ENCODE measurements around the gene SLC16A3.
A peak's percentile ranks its signal among the peaks of the same experiment; 100 is the strongest.

The SLC16A3 gene

DNA sequence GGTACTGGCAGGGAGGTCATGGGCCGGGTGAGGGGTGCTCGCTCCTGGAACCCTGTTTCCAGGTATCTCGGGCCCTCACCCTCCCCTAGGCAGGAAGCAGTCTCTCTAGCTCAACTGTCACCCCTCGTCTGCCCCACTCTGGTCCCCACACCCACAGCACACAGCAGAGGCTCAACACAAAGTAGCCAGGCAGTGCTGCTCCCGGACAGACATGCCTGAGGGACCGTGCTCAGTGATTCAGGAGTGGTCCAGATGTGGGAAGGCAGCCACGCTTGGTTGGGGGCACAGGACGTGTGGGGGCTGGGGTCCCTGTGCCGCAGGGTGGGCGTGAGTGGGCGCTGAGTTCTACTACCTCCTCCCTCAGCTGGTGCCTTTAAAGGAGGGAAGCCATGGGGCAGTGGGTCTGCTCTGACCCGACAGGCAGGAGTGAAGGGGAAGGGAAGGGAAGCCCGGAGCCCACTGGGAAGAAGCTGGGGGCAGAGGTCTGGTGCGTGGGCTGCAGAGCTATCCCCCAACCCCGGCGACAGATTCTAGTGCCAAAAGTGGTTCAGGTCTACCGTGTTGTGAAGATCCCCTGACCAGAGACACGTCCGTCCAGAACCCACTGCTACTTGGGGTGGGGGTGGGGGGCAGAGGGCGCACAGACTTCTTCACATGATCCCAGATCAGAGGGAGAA, 11.8 kb downstream of the SLC16A3 start:
- DNase-seq = no peak
- Mint-ChIP-seq H3K36me3 (ENCODE audit: low read depth) (peaks cover 36% of the 10 kb centered on the region), H3K27me3 (ENCODE audit: low read depth, poor library complexity) (no peaks in the 10 kb centered on the region), H3K9me3 (no peaks in the 10 kb centered on the region), H3K27ac (peak overlapping the region; percentile 88), H3K4me1 (peaks cover 70% of the 10 kb centered on the region), H3K4me3 (peak overlapping the region; percentile 20)
- TF ChIP-seq, protein P1, sequence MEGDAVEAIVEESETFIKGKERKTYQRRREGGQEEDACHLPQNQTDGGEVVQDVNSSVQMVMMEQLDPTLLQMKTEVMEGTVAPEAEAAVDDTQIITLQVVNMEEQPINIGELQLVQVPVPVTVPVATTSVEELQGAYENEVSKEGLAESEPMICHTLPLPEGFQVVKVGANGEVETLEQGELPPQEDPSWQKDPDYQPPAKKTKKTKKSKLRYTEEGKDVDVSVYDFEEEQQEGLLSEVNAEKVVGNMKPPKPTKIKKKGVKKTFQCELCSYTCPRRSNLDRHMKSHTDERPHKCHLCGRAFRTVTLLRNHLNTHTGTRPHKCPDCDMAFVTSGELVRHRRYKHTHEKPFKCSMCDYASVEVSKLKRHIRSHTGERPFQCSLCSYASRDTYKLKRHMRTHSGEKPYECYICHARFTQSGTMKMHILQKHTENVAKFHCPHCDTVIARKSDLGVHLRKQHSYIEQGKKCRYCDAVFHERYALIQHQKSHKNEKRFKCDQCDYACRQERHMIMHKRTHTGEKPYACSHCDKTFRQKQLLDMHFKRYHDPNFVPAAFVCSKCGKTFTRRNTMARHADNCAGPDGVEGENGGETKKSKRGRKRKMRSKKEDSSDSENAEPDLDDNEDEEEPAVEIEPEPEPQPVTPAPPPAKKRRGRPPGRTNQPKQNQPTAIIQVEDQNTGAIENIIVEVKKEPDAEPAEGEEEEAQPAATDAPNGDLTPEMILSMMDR (IDR thresholded peaks at IDR 0.05) = no peak

DNA sequence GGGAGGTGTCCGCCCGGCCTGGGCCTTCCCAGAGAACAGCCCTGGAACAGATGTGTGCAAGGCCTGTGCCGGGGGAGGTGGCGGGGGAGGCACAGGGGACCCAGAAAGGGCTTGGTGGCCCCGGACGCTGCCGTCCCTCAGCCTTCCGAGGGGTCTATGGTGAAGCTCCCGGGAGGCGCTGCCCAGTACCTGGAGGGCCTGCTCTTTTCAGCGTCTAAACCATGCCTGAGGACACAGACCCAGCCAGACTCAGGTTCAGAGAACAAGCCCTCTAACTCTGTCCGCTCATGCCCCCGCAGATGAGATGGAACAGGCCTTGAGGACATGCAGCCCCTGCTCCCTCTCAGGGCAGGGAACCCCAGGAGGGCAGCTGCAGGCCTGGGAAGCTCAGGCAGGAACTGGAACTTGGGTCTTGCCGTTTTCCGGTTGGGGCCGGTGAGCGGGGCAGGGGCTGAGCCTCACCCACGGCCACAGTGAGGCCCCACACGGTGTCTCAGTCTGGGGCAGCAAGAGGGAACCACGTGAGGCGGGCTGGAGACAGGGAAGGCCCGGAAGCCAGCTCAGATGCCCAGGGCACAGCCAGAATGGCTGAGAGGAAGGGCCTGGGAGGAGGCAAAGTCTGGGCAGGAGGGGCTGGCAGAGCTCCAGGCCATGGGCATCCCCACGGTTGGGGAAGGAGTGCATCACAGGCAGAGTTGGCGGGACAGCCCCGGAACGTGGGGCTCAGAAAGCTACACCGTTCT, 12.5 kb downstream of the SLC16A3 start:
- Mint-ChIP-seq H3K27me3 (ENCODE audit: low read depth, poor library complexity) (no peaks in the 10 kb centered on the region), H3K9me3 (no peaks in the 10 kb centered on the region), H3K36me3 (ENCODE audit: low read depth) (peaks cover 40% of the 10 kb centered on the region), H3K4me1 (peaks cover 63% of the 10 kb centered on the region), H3K27ac (peak overlapping the region; percentile 88), H3K4me3 (no peak overlapping the region)
- no peak for DNase-seq
- TF ChIP-seq, protein P1 (IDR thresholded peaks at IDR 0.05) = no peak

DNA sequence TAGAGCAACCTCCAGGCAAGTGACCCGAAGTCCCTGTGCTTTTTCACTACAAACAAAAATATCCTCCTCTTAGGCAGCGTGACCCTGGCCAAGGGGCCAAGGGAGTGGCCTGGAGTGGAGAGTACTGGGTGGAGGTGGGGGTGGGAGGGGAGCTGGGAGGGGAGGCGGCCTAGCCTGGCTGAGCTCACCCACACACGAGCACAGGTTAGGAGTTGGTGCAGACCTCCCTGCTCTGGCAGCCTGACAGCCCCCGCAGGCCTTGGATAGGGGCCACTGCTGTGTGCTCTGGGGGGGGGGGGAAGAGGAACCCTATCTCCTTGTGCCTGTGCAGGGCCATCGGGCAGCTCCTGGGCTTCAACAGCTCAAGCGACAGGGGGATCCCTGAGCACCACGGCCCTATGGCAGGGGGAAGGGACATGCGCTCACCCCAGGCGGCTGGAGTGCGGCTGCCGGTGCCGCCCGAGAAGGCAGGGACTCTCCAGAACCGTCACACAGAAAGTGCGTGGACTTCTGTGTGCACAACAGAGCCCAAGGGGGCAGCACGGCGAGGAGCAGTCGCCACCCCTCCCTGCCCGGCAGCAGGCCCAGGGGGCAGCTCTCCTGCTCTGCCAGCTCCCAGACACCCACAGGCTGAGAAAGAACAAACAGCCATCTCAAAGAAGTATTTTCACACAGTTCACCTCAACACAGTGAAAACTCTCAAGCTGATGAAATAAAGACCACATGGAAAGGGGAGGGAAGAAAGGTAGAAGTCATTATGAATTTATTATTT, 13.3 kb downstream of the SLC16A3 start:
- peaks cover 43% of the 10 kb centered on the region for H3K36me3 Mint-ChIP-seq (ENCODE audit: low read depth)
- H3K27ac Mint-ChIP-seq = peak overlapping the region; percentile 76
- no peaks in the 10 kb centered on the region for H3K27me3 Mint-ChIP-seq (ENCODE audit: low read depth, poor library complexity)
- H3K4me3 Mint-ChIP-seq = no peak overlapping the region
- TF ChIP-seq, protein P1 (IDR thresholded peaks at IDR 0.05) = no peak
- H3K9me3 Mint-ChIP-seq = no peaks in the 10 kb centered on the region
- H3K4me1 Mint-ChIP-seq = peaks cover 61% of the 10 kb centered on the region
- no peak for DNase-seq

DNA sequence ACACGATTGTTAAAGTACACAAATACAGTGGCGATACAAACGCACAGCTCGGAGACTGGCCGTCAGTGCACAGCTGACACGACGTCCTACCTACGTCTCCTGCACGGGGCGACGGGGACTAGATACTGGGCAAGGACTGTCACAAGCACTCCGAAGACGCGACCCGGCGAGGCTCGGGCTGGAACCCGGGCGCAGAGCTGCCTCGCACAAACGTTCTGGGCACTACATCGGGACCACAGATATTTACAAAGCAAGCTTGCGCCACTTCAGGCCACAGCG, 13.8 kb downstream of the SLC16A3 start:
- H3K9me3 Mint-ChIP-seq = no peaks in the 10 kb centered on the region
- no peak for DNase-seq
- TF ChIP-seq, protein P1 (IDR thresholded peaks at IDR 0.05) = no peak
- H3K27ac Mint-ChIP-seq = peak overlapping the region; percentile 76
- no peaks in the 10 kb centered on the region for H3K27me3 Mint-ChIP-seq (ENCODE audit: low read depth, poor library complexity)
- no peak overlapping the region for H3K4me3 Mint-ChIP-seq
- H3K36me3 Mint-ChIP-seq (ENCODE audit: low read depth) = peaks cover 45% of the 10 kb centered on the region
- H3K4me1 Mint-ChIP-seq = peaks cover 61% of the 10 kb centered on the region

DNA sequence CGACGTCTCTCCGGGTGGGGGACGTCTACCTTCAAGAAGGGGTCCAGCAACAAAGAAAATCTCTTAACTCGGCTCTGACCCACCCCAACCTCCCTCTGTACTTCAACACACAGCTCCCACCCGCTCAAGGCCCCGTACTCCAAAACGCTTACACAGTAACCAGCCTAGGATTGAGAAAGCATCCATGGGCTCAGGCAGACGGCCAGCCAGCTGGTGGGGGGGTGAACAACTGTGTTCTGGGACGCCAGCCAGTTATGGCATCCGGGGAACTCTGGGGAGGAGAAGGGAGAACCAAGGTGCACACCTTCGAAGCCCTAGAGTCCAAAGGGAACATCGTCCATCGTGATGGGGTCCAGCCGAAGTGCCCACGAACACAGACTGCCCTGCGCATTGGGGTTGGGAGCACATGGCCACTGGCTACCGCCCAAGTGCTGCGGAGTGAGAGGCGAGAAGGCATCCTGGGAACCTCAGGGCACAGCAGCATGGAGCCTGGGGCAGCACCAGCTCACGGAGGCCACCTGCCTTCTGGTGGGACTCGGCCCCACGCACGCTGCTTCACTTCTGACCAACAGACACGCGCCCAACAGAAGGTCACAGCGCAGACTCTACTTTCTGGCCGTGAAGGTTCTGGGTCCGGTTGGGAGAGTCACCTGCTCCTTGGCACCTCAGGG, 14.3 kb downstream of the SLC16A3 start:
- H3K27me3 Mint-ChIP-seq (ENCODE audit: low read depth, poor library complexity) = no peaks in the 10 kb centered on the region
- no peak overlapping the region for H3K4me3 Mint-ChIP-seq
- peak overlapping the region; percentile 76 for H3K27ac Mint-ChIP-seq

More for the DNA sequence above, 14.3 kb downstream of the SLC16A3 start:
- TF ChIP-seq, protein P1 (IDR thresholded peaks at IDR 0.05) = no peak
- Mint-ChIP-seq H3K36me3 (ENCODE audit: low read depth) (peaks cover 50% of the 10 kb centered on the region), H3K9me3 (no peaks in the 10 kb centered on the region), H3K4me1 (peaks cover 61% of the 10 kb centered on the region)
- DNase-seq = no peak
